Osteocyte (in vitro differentiated cells): ENCODE measurements around the gene MRPL22. TPM values are rescaled to one million over a fixed set of nuclear protein-coding genes. Genes with fewer than 3 reads are reported as not detected.
"Not testable (repeated sequence)": the region's sequence is repeated elsewhere in the genome, so short reads cannot be mapped to it uniquely, and the experiment has no call there.

Experiments
- DNase-seq: peaks from one replicate; pipeline ENCODE4 v3.0.0; 2021; ENCODE audit warnings: mixed read lengths; ENCODE audit not compliant: unreplicated experiment; ENCODE audit errors: extremely low spot score
- H3K27ac Mint-ChIP-seq: one replicate; pipeline ENCODE4 v1.8.0; 2021; ENCODE audit warnings: mild to moderate bottlenecking, mixed read lengths; ENCODE audit not compliant: unreplicated experiment
- H3K27me3 Mint-ChIP-seq: one replicate; pipeline ENCODE4 v1.8.0; 2021; ENCODE audit warnings: mixed read lengths; ENCODE audit not compliant: unreplicated experiment
- H3K36me3 Mint-ChIP-seq: one replicate; pipeline ENCODE4 v1.8.0; 2021; ENCODE audit warnings: mixed read lengths; ENCODE audit not compliant: unreplicated experiment
- H3K4me1 Mint-ChIP-seq: one replicate; pipeline ENCODE4 v1.8.0; 2021; ENCODE audit warnings: mixed read lengths; ENCODE audit not compliant: unreplicated experiment
- H3K4me3 Mint-ChIP-seq: one replicate; pipeline ENCODE4 v1.8.0; 2021; ENCODE audit warnings: mild to moderate bottlenecking, moderate library complexity, mixed read lengths; ENCODE audit not compliant: unreplicated experiment
- H3K9me3 Mint-ChIP-seq: one replicate; pipeline ENCODE4 v1.8.0; 2021; ENCODE audit warnings: mixed read lengths; ENCODE audit not compliant: unreplicated experiment
- total RNA-seq: library from RNA; stranded (reverse); gene quantifications from 2 replicates; pipeline ENCODE4 v1.2.1, GENCODE V29; 2021
- TF ChIP-seq, protein P1 (sequence below): fragments of 200-600 bp; sonication (generic); IDR thresholded peaks from 2 replicates; pipeline ENCODE4 v1.5.0; 2021; ENCODE audit warnings: antibody characterized with exemption, mild to moderate bottlenecking, moderate library complexity

MRPL22 gene
- total RNA-seq, 1 donor from 2014 or later = 39.1 TPM

- peaks cover 17% of the 10 kb centered on the region for H3K4me1 Mint-ChIP-seq
- H3K9me3 Mint-ChIP-seq = no peaks in the 10 kb centered on the region
- H3K36me3 Mint-ChIP-seq = peaks cover 28% of the 10 kb centered on the region
- no peak overlapping the region for H3K27ac Mint-ChIP-seq
- no peak overlapping the region for H3K4me3 Mint-ChIP-seq
- no peak for DNase-seq
- TF ChIP-seq, protein P1, sequence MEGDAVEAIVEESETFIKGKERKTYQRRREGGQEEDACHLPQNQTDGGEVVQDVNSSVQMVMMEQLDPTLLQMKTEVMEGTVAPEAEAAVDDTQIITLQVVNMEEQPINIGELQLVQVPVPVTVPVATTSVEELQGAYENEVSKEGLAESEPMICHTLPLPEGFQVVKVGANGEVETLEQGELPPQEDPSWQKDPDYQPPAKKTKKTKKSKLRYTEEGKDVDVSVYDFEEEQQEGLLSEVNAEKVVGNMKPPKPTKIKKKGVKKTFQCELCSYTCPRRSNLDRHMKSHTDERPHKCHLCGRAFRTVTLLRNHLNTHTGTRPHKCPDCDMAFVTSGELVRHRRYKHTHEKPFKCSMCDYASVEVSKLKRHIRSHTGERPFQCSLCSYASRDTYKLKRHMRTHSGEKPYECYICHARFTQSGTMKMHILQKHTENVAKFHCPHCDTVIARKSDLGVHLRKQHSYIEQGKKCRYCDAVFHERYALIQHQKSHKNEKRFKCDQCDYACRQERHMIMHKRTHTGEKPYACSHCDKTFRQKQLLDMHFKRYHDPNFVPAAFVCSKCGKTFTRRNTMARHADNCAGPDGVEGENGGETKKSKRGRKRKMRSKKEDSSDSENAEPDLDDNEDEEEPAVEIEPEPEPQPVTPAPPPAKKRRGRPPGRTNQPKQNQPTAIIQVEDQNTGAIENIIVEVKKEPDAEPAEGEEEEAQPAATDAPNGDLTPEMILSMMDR = no peak
- H3K27me3 Mint-ChIP-seq = no peaks in the 10 kb centered on the region
Measured at GRCh38 chr5:154933537-154933936, 7.3 kb upstream of the MRPL22 start.

- Mint-ChIP-seq H3K4me3 (no peak overlapping the region), H3K4me1 (peaks cover 17% of the 10 kb centered on the region), H3K9me3 (no peaks in the 10 kb centered on the region), H3K27me3 (no peaks in the 10 kb centered on the region), H3K27ac (no peak overlapping the region), H3K36me3 (peaks cover 27% of the 10 kb centered on the region)
- DNase-seq = no peak
- TF ChIP-seq, protein P1 = no peak
Measured at GRCh38 chr5:154934881-154935280, 6.0 kb upstream of the MRPL22 start.

- Mint-ChIP-seq H3K27me3 (no peaks in the 10 kb centered on the region), H3K36me3 (peaks cover 12% of the 10 kb centered on the region), H3K9me3 (no peaks in the 10 kb centered on the region), H3K4me1 (peaks cover 23% of the 10 kb centered on the region), H3K27ac (peak overlapping the region; percentile 89), H3K4me3 (peak overlapping the region; percentile 89)
- TF ChIP-seq, protein P1 = no peak
- DNase-seq = no peak
Measured at GRCh38 chr5:154937186-154937717, 3.6 kb upstream of the MRPL22 start.

- TF ChIP-seq, protein P1 = no peak
- peak; percentile 92 for DNase-seq
- Mint-ChIP-seq H3K27me3 (no peaks in the 10 kb centered on the region), H3K36me3 (peaks cover 12% of the 10 kb centered on the region), H3K27ac (peak within 1 kb of the TSS; percentile 89), H3K4me3 (peak within 1 kb of the TSS; percentile 89), H3K9me3 (no peaks in the 10 kb centered on the region), H3K4me1 (peaks cover 29% of the 10 kb centered on the region)
Measured at GRCh38 chr5:154937718-154938466, 3.0 kb upstream of the MRPL22 start, which contains the start of gene GEMIN5. TSS of gene GEMIN5 (minus strand) at chr5:154938211. CDS start at chr5:154938133, 78 bp downstream.

- Mint-ChIP-seq H3K4me1 (peaks cover 33% of the 10 kb centered on the region), H3K36me3 (peaks cover 12% of the 10 kb centered on the region)
- not testable (repeated sequence) for H3K27me3 Mint-ChIP-seq, H3K27ac Mint-ChIP-seq, H3K4me3 Mint-ChIP-seq, H3K9me3 Mint-ChIP-seq, DNase-seq
Measured at GRCh38 chr5:154939387-154939786, 1.5 kb upstream of the MRPL22 start.
